Loucy (cell line): ENCODE results near the gene NRXN3.

Source experiments
- CTCF ChIP-seq: fragments of 200-600 bp; sonication (generic); conservative IDR thresholded peaks from 2 replicates; pipeline ENCODE4 v1.5.1; 2014; ENCODE audit warnings: mild to moderate bottlenecking, antibody characterized with exemption, low read length
- EZH2phosphoT487 ChIP-seq: fragments of 200-600 bp; IDR thresholded peaks from 2 replicates; pipeline ENCODE4 v1.6.1; 2018; ENCODE audit warnings: antibody characterized with exemption, mild to moderate bottlenecking, moderate library complexity, borderline replicate concordance

- TF ChIP-seq CTCF (no peak), EZH2phosphoT487 (no peak)
Observed at GRCh38 chr14:79878785-79879184, 1708.6 kb downstream of the NRXN3 start.
